Gastrocnemius medialis (tissue), 4 donors: ENCODE measurements around the gene PARP11.

Experiments used
- CTCF ChIP-seq, 5 experiments: fragments of 450-650 bp in 3 of 5; fragments of 200-600 bp in 2 of 5; sonication (generic) in 2 of 5; IDR thresholded peaks in 4 of 5; conservative IDR thresholded peaks in 1 of 5; 1 replicate in 4 of 5; 2 replicates in 1 of 5; pipeline ENCODE4 v1.5.1; 2016 to 2019; ENCODE audit warnings: antibody characterized with exemption in 5 of 5, mild to moderate bottlenecking in 3 of 5, moderate library complexity in 3 of 5
- POLR2A ChIP-seq, 2 donors: fragments of 450-650 bp; IDR thresholded peaks; one replicate each; pipeline ENCODE4 v1.6.1; 2017; ENCODE audit warnings: antibody characterized with exemption in 2 of 2, mild to moderate bottlenecking in 2 of 2, moderate library complexity in 2 of 2

- TF ChIP-seq CTCF (IDR thresholded peaks at IDR 0.05 in 4 of 5, conservative IDR thresholded peaks at IDR 0.05 in 1 of 5): no peak
- TF ChIP-seq POLR2A (IDR thresholded peaks at IDR 0.05): no peak
Measured at GRCh38 chr12:3892631-3893030, 19.4 kb upstream of the PARP11 start.
